ENCODE measurements around the gene PRLH.

DNA sequence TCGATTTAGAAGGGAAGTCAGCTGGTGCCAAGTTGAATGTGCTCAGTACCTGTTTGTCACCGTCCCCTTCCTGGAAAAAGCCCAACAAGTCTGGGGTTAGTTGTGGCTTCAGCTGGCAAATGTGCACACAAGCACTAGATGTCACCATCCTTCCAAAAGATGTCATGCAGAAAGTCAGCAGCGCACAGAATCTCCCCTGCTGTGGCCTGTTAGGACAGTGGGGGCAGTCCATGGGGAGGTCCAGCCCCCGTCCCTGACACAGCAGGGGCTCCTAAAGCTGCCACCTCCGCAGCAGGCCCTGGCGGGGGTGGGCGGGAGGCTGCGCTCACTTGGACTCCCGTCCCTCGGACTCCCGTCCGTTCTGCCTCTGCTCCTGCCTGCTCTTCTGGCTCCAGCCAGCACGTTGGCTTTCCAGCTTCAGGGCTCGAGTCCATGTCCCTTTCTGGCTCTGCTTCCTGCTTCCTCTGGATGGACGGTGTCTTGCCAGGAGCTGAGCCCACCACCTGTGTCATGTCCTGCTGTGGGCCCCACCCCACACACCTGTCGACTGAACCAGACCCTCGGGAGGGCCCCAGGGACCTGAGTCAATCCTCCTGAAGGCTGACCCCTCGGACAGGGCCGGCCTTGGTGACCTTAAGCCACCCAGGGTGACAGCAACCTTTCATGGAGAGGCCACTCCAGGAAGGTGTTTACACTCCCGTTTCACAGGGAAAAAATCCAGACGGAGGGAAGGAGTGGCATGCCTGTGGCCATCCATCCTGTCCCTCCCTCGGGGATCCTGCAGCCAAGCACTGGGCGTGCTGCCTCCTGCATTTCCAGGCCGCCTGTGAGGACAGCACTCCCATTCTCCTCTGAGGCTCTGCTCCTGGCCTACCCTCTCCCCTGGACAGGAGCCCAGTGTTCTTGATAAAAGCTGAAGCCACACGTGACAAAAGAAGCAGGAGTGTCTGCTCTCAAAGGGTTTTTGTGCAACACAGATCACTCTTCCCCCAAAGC lies 15.7 kb downstream of the PRLH start:
- TF ChIP-seq CTCF (IDR thresholded peaks at IDR 0.05) = peak in 1 of 2 donors; percentile 16
- TF ChIP-seq POLR2AphosphoS5 (IDR thresholded peaks at IDR 0.05) = no peak
